Peyer's patch (tissue), 4 donors: ENCODE data around the gene CDNF.

Experiments
- POLR2A ChIP-seq, 2 donors: fragments of 450-650 bp; IDR thresholded peaks; one replicate each; pipeline ENCODE4 v1.5.1; 2017; ENCODE audit warnings: antibody characterized with exemption in 2 of 2, mild to moderate bottlenecking in 2 of 2, moderate library complexity in 2 of 2
- TF ChIP-seq, protein P1 (sequence below), 6 experiments: fragments of 450-650 bp in 4 of 6; fragments of 200-600 bp in 2 of 6; sonication (generic) in 1 of 6; IDR thresholded peaks; one replicate each; pipeline ENCODE4 v1.5.1; 2017 to 2019; ENCODE audit warnings: antibody characterized with exemption in 6 of 6, mild to moderate bottlenecking in 3 of 6, moderate library complexity in 1 of 6

DNA sequence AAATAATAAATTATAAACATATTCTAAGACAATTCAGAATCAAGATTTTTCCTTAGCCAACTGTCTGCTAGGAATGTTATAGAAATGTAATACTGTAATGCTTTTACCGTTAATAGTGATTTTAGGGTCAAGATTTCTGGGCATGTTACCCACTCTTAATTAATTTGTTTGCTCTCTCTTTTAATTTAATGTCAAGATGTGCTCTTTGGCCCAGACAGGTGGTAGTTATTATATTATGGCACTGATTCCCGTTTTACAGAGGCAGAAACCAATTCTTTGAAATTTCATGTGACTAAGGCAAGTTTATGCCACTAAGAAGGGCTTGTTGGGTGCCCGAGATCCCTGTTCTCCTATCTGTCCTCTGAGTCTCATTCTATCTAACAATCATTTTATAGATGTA lies 62.2 kb downstream of the CDNF start:
- no peak for TF ChIP-seq POLR2A (IDR thresholded peaks at IDR 0.05)
- TF ChIP-seq, protein P1, sequence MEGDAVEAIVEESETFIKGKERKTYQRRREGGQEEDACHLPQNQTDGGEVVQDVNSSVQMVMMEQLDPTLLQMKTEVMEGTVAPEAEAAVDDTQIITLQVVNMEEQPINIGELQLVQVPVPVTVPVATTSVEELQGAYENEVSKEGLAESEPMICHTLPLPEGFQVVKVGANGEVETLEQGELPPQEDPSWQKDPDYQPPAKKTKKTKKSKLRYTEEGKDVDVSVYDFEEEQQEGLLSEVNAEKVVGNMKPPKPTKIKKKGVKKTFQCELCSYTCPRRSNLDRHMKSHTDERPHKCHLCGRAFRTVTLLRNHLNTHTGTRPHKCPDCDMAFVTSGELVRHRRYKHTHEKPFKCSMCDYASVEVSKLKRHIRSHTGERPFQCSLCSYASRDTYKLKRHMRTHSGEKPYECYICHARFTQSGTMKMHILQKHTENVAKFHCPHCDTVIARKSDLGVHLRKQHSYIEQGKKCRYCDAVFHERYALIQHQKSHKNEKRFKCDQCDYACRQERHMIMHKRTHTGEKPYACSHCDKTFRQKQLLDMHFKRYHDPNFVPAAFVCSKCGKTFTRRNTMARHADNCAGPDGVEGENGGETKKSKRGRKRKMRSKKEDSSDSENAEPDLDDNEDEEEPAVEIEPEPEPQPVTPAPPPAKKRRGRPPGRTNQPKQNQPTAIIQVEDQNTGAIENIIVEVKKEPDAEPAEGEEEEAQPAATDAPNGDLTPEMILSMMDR (IDR thresholded peaks at IDR 0.05) = no peak
